Vagina (tissue), 2 donors: ENCODE data around the gene ALDH1B1. TPM values are rescaled to one million over a fixed set of nuclear protein-coding genes. Genes with fewer than 3 reads are reported as not detected.
"Not testable (repeated sequence)": the region's sequence is repeated elsewhere in the genome, so short reads cannot be mapped to it uniquely, and the experiment has no call there.

Source experiments
- DNase-seq, 2 donors: peaks; one replicate each; pipeline ENCODE4 v3.0.0-alpha.2; 2017; ENCODE audit errors: extremely low spot score in 2 of 2
- H3K27ac ChIP-seq: fragments of 200-600 bp; sonication (generic); one replicate; pipeline ENCODE4 v1.5.1; 2019
- H3K27me3 ChIP-seq: fragments of 200-600 bp; sonication (generic); one replicate; pipeline ENCODE4 v1.5.1; 2019
- H3K36me3 ChIP-seq, 2 donors: fragments of 200-600 bp; sonication (generic); one replicate each; pipeline ENCODE4 v1.5.1; 2017 to 2019
- H3K4me1 ChIP-seq: fragments of 200-600 bp; sonication (generic); one replicate; pipeline ENCODE4 v1.5.1; 2019
- H3K4me3 ChIP-seq, 2 donors: fragments of 200-600 bp; sonication (generic); 1 replicate in 1 of 2; 2 replicates in 1 of 2; pipeline ENCODE4 v1.5.1; 2016 to 2019
- H3K9me3 ChIP-seq: fragments of 200-600 bp; sonication (generic); one replicate; pipeline ENCODE4 v1.5.1; 2019
- POLR2A ChIP-seq, 2 donors: fragments of 450-650 bp; IDR thresholded peaks; one replicate each; pipeline ENCODE4 v1.6.1; 2017; ENCODE audit warnings: antibody characterized with exemption in 2 of 2, mild to moderate bottlenecking in 2 of 2, moderate library complexity in 2 of 2
- POLR2AphosphoS5 ChIP-seq, 2 donors: sonication (generic); formaldehyde crosslinking; IDR thresholded peaks; one replicate each; pipeline ENCODE4 v1.9.0; 2017; ENCODE audit warnings: antibody characterized with exemption in 2 of 2, mild to moderate bottlenecking in 2 of 2, low read depth in 1 of 2; ENCODE audit not compliant: insufficient read depth in 1 of 2
- intact Hi-C: fragments of 100-400 bp; cut with DNase I; formaldehyde crosslinking; loops from one replicate; pipeline ENCODE4 v1.15.1; 2023
- total RNA-seq: library from RNA; depleted of rRNA; stranded (reverse); fragments of >200 nt; gene quantifications from one replicate; pipeline ENCODE4 v1.2.3, GENCODE V29; 2016
- TF ChIP-seq, protein P1 (sequence below), 3 experiments: fragments of 450-650 bp in 2 of 3; fragments of 200-600 bp in 1 of 3; sonication (generic) in 1 of 3; IDR thresholded peaks; one replicate each; pipeline ENCODE4 v1.5.1; 2017 to 2019; ENCODE audit warnings: antibody characterized with exemption in 3 of 3, mild to moderate bottlenecking in 2 of 3, moderate library complexity in 2 of 3

Gene ALDH1B1
- total RNA-seq, 1 donor from 2014 or later: 13.3 TPM

GRCh38 chr9:38374847-38375571, 17.5 kb upstream of the ALDH1B1 start:
- no peak for DNase-seq
- no peak overlapping the region for H3K4me3 ChIP-seq
- H3K4me1 ChIP-seq: peaks cover 6% of the 10 kb centered on the region
- no peaks in the 10 kb centered on the region for H3K27me3 ChIP-seq
- no peaks in the 10 kb centered on the region for H3K36me3 ChIP-seq
- H3K9me3 ChIP-seq: no peaks in the 10 kb centered on the region
- TF ChIP-seq, protein P1, sequence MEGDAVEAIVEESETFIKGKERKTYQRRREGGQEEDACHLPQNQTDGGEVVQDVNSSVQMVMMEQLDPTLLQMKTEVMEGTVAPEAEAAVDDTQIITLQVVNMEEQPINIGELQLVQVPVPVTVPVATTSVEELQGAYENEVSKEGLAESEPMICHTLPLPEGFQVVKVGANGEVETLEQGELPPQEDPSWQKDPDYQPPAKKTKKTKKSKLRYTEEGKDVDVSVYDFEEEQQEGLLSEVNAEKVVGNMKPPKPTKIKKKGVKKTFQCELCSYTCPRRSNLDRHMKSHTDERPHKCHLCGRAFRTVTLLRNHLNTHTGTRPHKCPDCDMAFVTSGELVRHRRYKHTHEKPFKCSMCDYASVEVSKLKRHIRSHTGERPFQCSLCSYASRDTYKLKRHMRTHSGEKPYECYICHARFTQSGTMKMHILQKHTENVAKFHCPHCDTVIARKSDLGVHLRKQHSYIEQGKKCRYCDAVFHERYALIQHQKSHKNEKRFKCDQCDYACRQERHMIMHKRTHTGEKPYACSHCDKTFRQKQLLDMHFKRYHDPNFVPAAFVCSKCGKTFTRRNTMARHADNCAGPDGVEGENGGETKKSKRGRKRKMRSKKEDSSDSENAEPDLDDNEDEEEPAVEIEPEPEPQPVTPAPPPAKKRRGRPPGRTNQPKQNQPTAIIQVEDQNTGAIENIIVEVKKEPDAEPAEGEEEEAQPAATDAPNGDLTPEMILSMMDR (IDR thresholded peaks at IDR 0.05): no peak
- TF ChIP-seq POLR2AphosphoS5 (IDR thresholded peaks at IDR 0.05; ENCODE audit: insufficient read depth in 1 of 2, low read depth in 1 of 2): no peak
- no peak for TF ChIP-seq POLR2A (IDR thresholded peaks at IDR 0.05)
- no peak overlapping the region for H3K27ac ChIP-seq
- intact Hi-C loops: loop anchor here (10.0 kb wide), 1 partner anchor 50 kb away; the partner anchor contains the start of gene IGFBPL1

DNA sequence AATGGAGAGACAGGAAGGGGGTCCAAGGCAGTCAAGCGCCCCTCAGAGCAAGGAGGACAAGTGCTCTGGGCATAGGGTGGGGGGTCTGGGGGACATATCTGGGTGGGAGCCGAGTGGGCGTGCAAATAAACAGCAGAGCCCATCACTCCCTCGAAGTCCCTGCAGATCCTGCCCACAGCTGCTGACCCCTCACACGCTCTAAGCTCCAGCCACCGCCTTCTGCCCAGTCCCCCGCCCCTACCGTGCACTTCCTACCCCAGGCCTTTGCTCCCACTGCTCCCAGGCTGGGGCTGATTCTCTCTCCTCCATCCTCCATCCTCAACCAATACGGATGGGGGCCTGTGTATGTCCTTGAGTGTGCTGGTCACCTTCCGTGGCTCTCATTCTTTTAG, 16.9 kb upstream of the ALDH1B1 start:
- Histone ChIP-seq H3K4me1 (peaks cover 6% of the 10 kb centered on the region), H3K27me3 (no peaks in the 10 kb centered on the region), H3K9me3 (no peaks in the 10 kb centered on the region), H3K36me3 (no peaks in the 10 kb centered on the region), H3K4me3 (no peak overlapping the region), H3K27ac (no peak overlapping the region)
- intact Hi-C loops: loop anchor here (10.0 kb wide), 1 partner anchor 49 kb away; the partner anchor contains the start of gene IGFBPL1
- DNase-seq: no peak
- no peak for TF ChIP-seq POLR2A (IDR thresholded peaks at IDR 0.05)
- TF ChIP-seq, protein P1 (IDR thresholded peaks at IDR 0.05): no peak
- no peak for TF ChIP-seq POLR2AphosphoS5 (IDR thresholded peaks at IDR 0.05; ENCODE audit: insufficient read depth in 1 of 2, low read depth in 1 of 2)

DNA sequence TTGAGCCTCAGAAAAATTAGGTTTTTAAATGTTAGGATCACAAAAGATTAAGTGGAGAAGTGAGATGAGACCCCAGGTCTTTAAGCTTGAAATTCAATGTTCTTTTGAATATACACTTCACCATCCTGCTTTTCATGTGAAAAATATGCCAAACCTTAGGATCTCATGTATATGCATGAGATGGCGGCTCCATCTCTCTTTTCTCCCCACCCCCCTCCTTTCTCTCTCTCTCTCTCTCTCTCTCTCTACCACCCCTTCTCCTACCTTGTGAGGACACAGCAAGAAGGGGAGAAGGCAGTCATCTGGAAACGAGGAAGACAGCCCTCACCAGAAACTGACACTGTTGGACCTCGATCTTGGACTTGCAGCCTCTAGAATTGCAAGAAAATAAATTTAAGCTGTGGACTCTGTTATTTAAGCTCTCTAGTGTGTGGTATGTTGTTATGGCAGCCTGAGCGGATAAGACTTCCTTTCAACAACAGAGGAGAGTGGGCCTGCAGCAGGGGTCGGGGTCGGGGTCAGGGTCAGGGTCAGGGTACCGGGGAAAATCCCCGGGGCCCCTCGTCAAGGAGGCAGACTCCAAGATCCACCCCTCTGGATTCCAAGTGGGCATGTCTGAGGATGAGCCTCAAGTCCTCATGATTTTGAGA, 16.4 kb upstream of the ALDH1B1 start:
- intact Hi-C loops: loop anchor here (10.0 kb wide), 1 partner anchor 49 kb away; the partner anchor contains the start of gene IGFBPL1
- no peak for TF ChIP-seq POLR2AphosphoS5 (IDR thresholded peaks at IDR 0.05; ENCODE audit: insufficient read depth in 1 of 2, low read depth in 1 of 2)
- TF ChIP-seq, protein P1 (IDR thresholded peaks at IDR 0.05): no peak
- no peak for TF ChIP-seq POLR2A (IDR thresholded peaks at IDR 0.05)
- H3K4me3 ChIP-seq: no peak overlapping the region
- no peaks in the 10 kb centered on the region for H3K27me3 ChIP-seq
- no peak for DNase-seq
- no peaks in the 10 kb centered on the region for H3K36me3 ChIP-seq
- no peaks in the 10 kb centered on the region for H3K9me3 ChIP-seq
- H3K4me1 ChIP-seq: peaks cover 6% of the 10 kb centered on the region
- no peak overlapping the region for H3K27ac ChIP-seq

DNA sequence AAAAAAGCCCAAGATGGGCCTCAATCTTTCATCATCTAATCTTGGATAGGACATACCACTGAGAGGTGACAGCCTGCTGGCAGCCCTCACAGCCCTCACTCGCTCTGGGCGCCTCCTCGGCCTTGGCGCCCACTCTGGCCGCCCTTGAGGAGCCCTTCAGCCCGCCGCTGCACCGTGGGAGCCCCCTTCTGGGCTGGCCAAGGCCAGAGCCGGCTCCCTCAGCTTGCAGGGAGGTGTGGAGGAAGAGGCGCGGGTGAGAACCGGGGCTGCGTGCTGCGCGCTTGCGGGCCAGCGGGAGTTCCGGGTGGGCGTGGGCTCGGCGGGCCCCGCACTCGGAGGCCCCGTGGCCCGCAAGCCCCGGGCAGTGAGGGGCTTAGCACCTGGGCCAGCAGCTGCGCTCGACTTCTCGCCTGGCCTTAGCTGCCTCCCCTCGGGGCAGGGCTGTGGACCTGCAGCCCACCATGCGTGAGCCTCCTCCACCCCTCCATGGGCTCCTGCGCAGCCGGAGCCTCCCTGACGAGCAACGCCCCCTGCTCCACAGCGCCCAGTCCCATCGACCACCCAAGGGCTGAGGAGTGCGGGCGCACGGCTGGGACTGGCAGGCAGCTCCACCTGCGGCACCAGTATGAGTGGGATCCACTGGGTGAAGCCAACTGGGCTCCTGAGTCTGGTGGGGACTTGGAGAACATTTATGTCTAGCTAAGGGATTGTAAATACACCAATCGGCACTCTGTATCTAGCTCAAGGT, 15.0 kb upstream of the ALDH1B1 start:
- intact Hi-C loops: loop anchor here (10.0 kb wide), 1 partner anchor 47 kb away; the partner anchor contains the start of gene IGFBPL1
- H3K36me3 ChIP-seq, H3K27me3 ChIP-seq, H3K4me3 ChIP-seq, H3K4me1 ChIP-seq, H3K9me3 ChIP-seq, H3K27ac ChIP-seq, DNase-seq: not testable (repeated sequence)

- TF ChIP-seq POLR2A (IDR thresholded peaks at IDR 0.05) (no peak), POLR2AphosphoS5 (IDR thresholded peaks at IDR 0.05; ENCODE audit: insufficient read depth in 1 of 2, low read depth in 1 of 2) (no peak)
- TF ChIP-seq, protein P1 (IDR thresholded peaks at IDR 0.05): no peak
- H3K4me1 ChIP-seq: no peaks in the 10 kb centered on the region
- H3K4me3 ChIP-seq: no peak overlapping the region
- H3K27ac ChIP-seq: no peak overlapping the region
- H3K27me3 ChIP-seq: no peaks in the 10 kb centered on the region
- intact Hi-C loops: no loop called here
- no peaks in the 10 kb centered on the region for H3K36me3 ChIP-seq
- no peak for DNase-seq
- H3K9me3 ChIP-seq: no peaks in the 10 kb centered on the region
Observed at GRCh38 chr9:38380230-38380871, 12.2 kb upstream of the ALDH1B1 start.
